ENCODE results near the gene ILDR2.

ILDR2 gene

GRCh38 chr1:166978821-166979220, 3.5 kb upstream of the ILDR2 start:
- no peak overlapping the region for H3K4me2 ChIP-seq (ENCODE audit: low read length, poor library complexity, severe bottlenecking)
- no peak overlapping the region for H2BK5ac ChIP-seq (ENCODE audit: low read depth, low read length, poor library complexity, severe bottlenecking)
- H3K14ac ChIP-seq (ENCODE audit: low read length in 2 of 2), result no peak overlapping the region
- H3K4me3 ChIP-seq (ENCODE audit: insufficient read depth in 1 of 2, low read depth in 1 of 2, low read length in 2 of 2), result no peak overlapping the region
- no peak overlapping the region for H4K8ac ChIP-seq (ENCODE audit: low read length)
- H2AFZ ChIP-seq (ENCODE audit: low read depth, low read length), result no peak overlapping the region
- H3K4ac ChIP-seq (ENCODE audit: low read depth in 1 of 2, low read length in 2 of 2), result no peak overlapping the region
- H3K9ac ChIP-seq (ENCODE audit: low read length), result no peak overlapping the region
- no peak overlapping the region for H2BK12ac ChIP-seq (ENCODE audit: low read length in 2 of 2)
- H3K79me1 ChIP-seq (replicated peaks; ENCODE audit: low read length, poor library complexity, severe bottlenecking), result no peaks in the 10 kb centered on the region
- no peak overlapping the region for H2AK5ac ChIP-seq (ENCODE audit: low read length, severe bottlenecking)
- peaks cover 34 to 51% of the 10 kb centered on the region in 2 experiments for H3K27me3 ChIP-seq (ENCODE audit: control insufficient read depth in 1 of 2, insufficient read depth in 1 of 2, low read length in 2 of 2)
- H3K4me1 ChIP-seq (ENCODE audit: control insufficient read depth, insufficient read depth, low read depth, low read length), result peaks cover 5% of the 10 kb centered on the region
- no peak overlapping the region for H4K91ac ChIP-seq (ENCODE audit: low read length)
- H2BK120ac ChIP-seq (ENCODE audit: low read depth, low read length), result no peak overlapping the region
- H3K23ac ChIP-seq (ENCODE audit: low read length in 2 of 2), result no peak overlapping the region
- H3K18ac ChIP-seq (ENCODE audit: low read depth in 1 of 2, low read length in 2 of 2), result no peak overlapping the region
- 60% methylated on average over 1 of the region's 1 CpG for WGBS
- no peaks in the 10 kb centered on the region for H3K36me3 ChIP-seq (ENCODE audit: control insufficient read depth in 1 of 2, insufficient read depth in 2 of 2, low read depth in 1 of 2, low read length in 2 of 2)
- no peak overlapping the region for H2BK15ac ChIP-seq (ENCODE audit: low read depth, poor library complexity, severe bottlenecking)
- no peaks in the 10 kb centered on the region for H3K9me3 ChIP-seq (ENCODE audit: control insufficient read depth, low read length)
- H3K27ac ChIP-seq (ENCODE audit: low read length, poor library complexity, severe bottlenecking), result no peak overlapping the region
- DNase-seq, result no peak

GRCh38 chr1:166977951-166978350, 2.6 kb upstream of the ILDR2 start:
- Histone ChIP-seq H2BK120ac (ENCODE audit: low read depth, low read length) (no peak overlapping the region), H3K4me2 (ENCODE audit: low read length, poor library complexity, severe bottlenecking) (no peak overlapping the region), H3K9ac (ENCODE audit: low read length) (no peak overlapping the region), H3K36me3 (ENCODE audit: control insufficient read depth in 1 of 2, insufficient read depth in 2 of 2, low read depth in 1 of 2, low read length in 2 of 2) (no peaks in the 10 kb centered on the region), H4K91ac (ENCODE audit: low read length) (no peak overlapping the region), H3K27ac (ENCODE audit: low read length, poor library complexity, severe bottlenecking) (no peak overlapping the region), H2AK5ac (ENCODE audit: low read length, severe bottlenecking) (no peak overlapping the region), H3K4me3 (ENCODE audit: insufficient read depth in 1 of 2, low read depth in 1 of 2, low read length in 2 of 2) (no peak overlapping the region), H3K23ac (ENCODE audit: low read length in 2 of 2) (peak overlapping the region in 1 of 2 experiments; percentile 6), H3K14ac (ENCODE audit: low read length in 2 of 2) (no peak overlapping the region), H3K18ac (ENCODE audit: low read depth in 1 of 2, low read length in 2 of 2) (no peak overlapping the region), H3K79me1 (replicated peaks; ENCODE audit: low read length, poor library complexity, severe bottlenecking) (no peaks in the 10 kb centered on the region), H2AFZ (ENCODE audit: low read depth, low read length) (no peak overlapping the region), H2BK5ac (ENCODE audit: low read depth, low read length, poor library complexity, severe bottlenecking) (no peak overlapping the region), H3K9me3 (ENCODE audit: control insufficient read depth, low read length) (no peaks in the 10 kb centered on the region), H3K4ac (ENCODE audit: low read depth in 1 of 2, low read length in 2 of 2) (no peak overlapping the region), H2BK15ac (ENCODE audit: low read depth, poor library complexity, severe bottlenecking) (no peak overlapping the region), H4K8ac (ENCODE audit: low read length) (no peak overlapping the region), H3K27me3 (ENCODE audit: control insufficient read depth in 1 of 2, insufficient read depth in 1 of 2, low read length in 2 of 2) (peaks cover 43 to 59% of the 10 kb centered on the region in 2 experiments), H2BK12ac (ENCODE audit: low read length in 2 of 2) (no peak overlapping the region), H3K4me1 (ENCODE audit: control insufficient read depth, insufficient read depth, low read depth, low read length) (peaks cover 7% of the 10 kb centered on the region)
- DNase-seq, result no peak
- 94% methylated on average over 2 of the region's 2 CpGs for WGBS

GRCh38 chr1:166974647-166975345, 544 bp downstream of the ILDR2 start:
- Histone ChIP-seq H2BK120ac (ENCODE audit: low read depth, low read length) (no peak overlapping the region), H2BK12ac (ENCODE audit: low read length in 2 of 2) (no peak overlapping the region), H3K18ac (ENCODE audit: low read depth in 1 of 2, low read length in 2 of 2) (no peak overlapping the region), H3K4me3 (ENCODE audit: insufficient read depth in 1 of 2, low read depth in 1 of 2, low read length in 2 of 2) (peak overlapping the region; percentile 68 to 76), H4K8ac (ENCODE audit: low read length) (no peak overlapping the region), H2BK15ac (ENCODE audit: low read depth, poor library complexity, severe bottlenecking) (no peak overlapping the region), H3K27me3 (ENCODE audit: control insufficient read depth in 1 of 2, insufficient read depth in 1 of 2, low read length in 2 of 2) (peaks cover 69 to 86% of the 10 kb centered on the region in 2 experiments), H3K27ac (ENCODE audit: low read length, poor library complexity, severe bottlenecking) (no peak overlapping the region), H2AK5ac (ENCODE audit: low read length, severe bottlenecking) (no peak overlapping the region), H3K9ac (ENCODE audit: low read length) (no peak overlapping the region), H3K36me3 (ENCODE audit: control insufficient read depth in 1 of 2, insufficient read depth in 2 of 2, low read depth in 1 of 2, low read length in 2 of 2) (no peaks in the 10 kb centered on the region), H2AFZ (ENCODE audit: low read depth, low read length) (peak overlapping the region; percentile 15), H4K91ac (ENCODE audit: low read length) (no peak overlapping the region), H3K23ac (ENCODE audit: low read length in 2 of 2) (no peak overlapping the region), H3K79me1 (replicated peaks; ENCODE audit: low read length, poor library complexity, severe bottlenecking) (no peaks in the 10 kb centered on the region), H3K4me1 (ENCODE audit: control insufficient read depth, insufficient read depth, low read depth, low read length) (peaks cover 7% of the 10 kb centered on the region), H3K14ac (ENCODE audit: low read length in 2 of 2) (no peak overlapping the region), H3K4me2 (ENCODE audit: low read length, poor library complexity, severe bottlenecking) (peak overlapping the region; percentile 98), H3K9me3 (ENCODE audit: control insufficient read depth, low read length) (no peaks in the 10 kb centered on the region), H2BK5ac (ENCODE audit: low read depth, low read length, poor library complexity, severe bottlenecking) (no peak overlapping the region), H3K4ac (ENCODE audit: low read depth in 1 of 2, low read length in 2 of 2) (no peak overlapping the region)
- 9% methylated on average over 9 of the region's 17 CpGs for WGBS
- no peak for DNase-seq

GRCh38 chr1:166972826-166973225, 2.5 kb downstream of the ILDR2 start:
- H3K4me3 ChIP-seq (ENCODE audit: insufficient read depth in 1 of 2, low read depth in 1 of 2, low read length in 2 of 2), result no peak overlapping the region
- H3K23ac ChIP-seq (ENCODE audit: low read length in 2 of 2), result no peak overlapping the region
- no peaks in the 10 kb centered on the region for H3K9me3 ChIP-seq (ENCODE audit: control insufficient read depth, low read length)
- no peak overlapping the region for H2BK15ac ChIP-seq (ENCODE audit: low read depth, poor library complexity, severe bottlenecking)
- no peak overlapping the region for H4K91ac ChIP-seq (ENCODE audit: low read length)
- H3K4me1 ChIP-seq (ENCODE audit: control insufficient read depth, insufficient read depth, low read depth, low read length), result peaks cover 7% of the 10 kb centered on the region
- no peak overlapping the region for H3K9ac ChIP-seq (ENCODE audit: low read length)
- no peak overlapping the region for H2BK120ac ChIP-seq (ENCODE audit: low read depth, low read length)
- DNase-seq, result no peak
- no peak overlapping the region for H2AK5ac ChIP-seq (ENCODE audit: low read length, severe bottlenecking)
- H3K27ac ChIP-seq (ENCODE audit: low read length, poor library complexity, severe bottlenecking), result no peak overlapping the region
- H3K27me3 ChIP-seq (ENCODE audit: control insufficient read depth in 1 of 2, insufficient read depth in 1 of 2, low read length in 2 of 2), result peaks cover 73 to 79% of the 10 kb centered on the region in 2 experiments
- 79% methylated on average over 2 of the region's 2 CpGs for WGBS
- H2AFZ ChIP-seq (ENCODE audit: low read depth, low read length), result no peak overlapping the region
- no peak overlapping the region for H4K8ac ChIP-seq (ENCODE audit: low read length)
- no peaks in the 10 kb centered on the region for H3K79me1 ChIP-seq (replicated peaks; ENCODE audit: low read length, poor library complexity, severe bottlenecking)
- H2BK12ac ChIP-seq (ENCODE audit: low read length in 2 of 2), result no peak overlapping the region
- H3K4me2 ChIP-seq (ENCODE audit: low read length, poor library complexity, severe bottlenecking), result no peak overlapping the region
- no peaks in the 10 kb centered on the region for H3K36me3 ChIP-seq (ENCODE audit: control insufficient read depth in 1 of 2, insufficient read depth in 2 of 2, low read depth in 1 of 2, low read length in 2 of 2)
- H3K14ac ChIP-seq (ENCODE audit: low read length in 2 of 2), result no peak overlapping the region
- H3K4ac ChIP-seq (ENCODE audit: low read depth in 1 of 2, low read length in 2 of 2), result no peak overlapping the region
- no peak overlapping the region for H3K18ac ChIP-seq (ENCODE audit: low read depth in 1 of 2, low read length in 2 of 2)
- no peak overlapping the region for H2BK5ac ChIP-seq (ENCODE audit: low read depth, low read length, poor library complexity, severe bottlenecking)

Data from mesenchymal stem cell (in vitro differentiated cells and primary cell).